ENCODE measurements around the gene DDB1. TPM values are rescaled to one million over a fixed set of nuclear protein-coding genes. Genes with fewer than 3 reads are reported as not detected.

DDB1 gene
- total RNA-seq, 1 experiment from 2014 or later: 297 TPM

DNA sequence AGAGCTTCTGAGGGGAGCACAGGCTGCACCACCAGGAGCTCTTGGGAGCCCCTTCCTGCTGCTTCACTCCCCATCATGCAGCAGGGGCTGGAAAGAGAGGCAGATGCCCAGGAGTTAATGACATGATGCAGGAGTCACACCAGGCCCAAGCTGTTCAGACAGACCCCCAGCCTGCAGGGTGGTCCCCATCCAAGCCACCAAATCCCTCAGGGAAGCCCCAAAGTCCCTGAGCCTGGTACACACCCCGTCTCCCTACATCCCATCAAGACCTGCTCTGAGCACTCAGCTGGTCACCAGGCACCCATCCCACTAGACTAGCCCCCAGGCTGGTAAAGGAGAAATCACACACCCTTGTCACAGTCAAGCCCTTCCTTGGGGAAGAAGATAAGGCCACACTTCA is 17.4 kb upstream of the DDB1 start:
- H3K56ac ChIP-seq (ENCODE audit: insufficient read length, low read depth, low read length): no peak overlapping the region
- no peaks in the 10 kb centered on the region for H3K4me1 ChIP-seq (ENCODE audit: insufficient read depth, low read length)
- H3K9ac ChIP-seq (ENCODE audit: extremely low read depth, insufficient read length, low read length): no peak overlapping the region
- no peak overlapping the region for H2BK5ac ChIP-seq (ENCODE audit: insufficient read length, low read length)
- H3K27ac ChIP-seq (ENCODE audit: insufficient read length, low read depth, low read length): no peak overlapping the region
- Mint-ChIP-seq H3K27ac (peak overlapping the region in 1 of 3 experiments; percentile 22; a peak in 1 of 7 replicates), H3K36me3 (ENCODE audit: insufficient read depth in 1 of 3, low read depth in 3 of 3) (peaks cover 7 to 48% (median 32%) of the 10 kb centered on the region in 3 experiments), H3K4me3 (no peak overlapping the region), H3K9me3 (no peaks in the 10 kb centered on the region), H3K4me1 (no peaks in the 10 kb centered on the region), H3K27me3 (ENCODE audit: low read depth) (no peaks in the 10 kb centered on the region)
- no peaks in the 10 kb centered on the region for H3K27me3 ChIP-seq (ENCODE audit: insufficient read depth, low read length)
- H3K23me2 ChIP-seq (ENCODE audit: insufficient read length, low read depth, low read length, poor library complexity, severe bottlenecking): no peaks in the 10 kb centered on the region
- WGBS (ENCODE audit: extremely low coverage, insufficient read length, low lambda C conversion rate): no CpG with 5 or more reads among the region's 1 CpG
- H3K79me1 ChIP-seq (ENCODE audit: insufficient read depth, low read depth, low read length, poor library complexity, severe bottlenecking): no peaks in the 10 kb centered on the region
- no peak overlapping the region for H3K18ac ChIP-seq (ENCODE audit: insufficient read length, low read depth, low read length)
- H2BK120ac ChIP-seq (ENCODE audit: low read depth, low read length, poor library complexity, severe bottlenecking): no peak overlapping the region
- H4K91ac ChIP-seq (ENCODE audit: insufficient read length, low read depth, low read length): no peak overlapping the region
- no peak overlapping the region; the same call in 1 of the 2 replicates for H3K14ac ChIP-seq (ENCODE audit: insufficient read depth, low read length)
- H3K23ac ChIP-seq (ENCODE audit: insufficient read length, low read depth, low read length): no peak overlapping the region
- no peak overlapping the region for H2BK15ac ChIP-seq (ENCODE audit: low read depth, low read length)
- H3K9me3 ChIP-seq (ENCODE audit: control insufficient read depth, low read depth, low read length): no peaks in the 10 kb centered on the region
- no peak overlapping the region for H2AFZ ChIP-seq (ENCODE audit: low read length)
- no peak for DNase-seq
- H2BK20ac ChIP-seq (ENCODE audit: low read depth, low read length, poor library complexity, severe bottlenecking): no peak overlapping the region
- no peak overlapping the region for H4K5ac ChIP-seq (ENCODE audit: insufficient read length, low read depth, low read length)
- no peak overlapping the region for H2BK12ac ChIP-seq (ENCODE audit: insufficient read length, low read depth, low read length)
- no peak overlapping the region for H3T11ph ChIP-seq (ENCODE audit: low read length)
- no peak overlapping the region for H2AK5ac ChIP-seq (ENCODE audit: insufficient read length, low read length)
- TF ChIP-seq CTCF (conservative IDR thresholded peaks at IDR 0.05): no peak
- H4K8ac ChIP-seq (replicated peaks; ENCODE audit: insufficient read length, low read depth, low read length): no peak overlapping the region
- H3K4me2 ChIP-seq (ENCODE audit: insufficient read depth, insufficient read length, low read length): no peak overlapping the region
- H3K79me2 ChIP-seq (ENCODE audit: insufficient read depth, low read length): no peaks in the 10 kb centered on the region
- no peaks in the 10 kb centered on the region for H4K20me1 ChIP-seq (ENCODE audit: control insufficient read depth, insufficient read depth, insufficient read length)
- no peak overlapping the region for H3K4ac ChIP-seq (ENCODE audit: low read depth, low read length)
